Retinal pigment epithelial cell (primary cell): Measurements from ENCODE around the gene HS3ST4.

Experiments used
- DNase-seq: peaks from one replicate; pipeline ENCODE4 v3.0.0-alpha.2; 2010; ENCODE audit warnings: low read depth
- H3K4me3 ChIP-seq: 2 replicates; pipeline ENCODE4 v1.5.1; 2011; ENCODE audit warnings: mild to moderate bottlenecking, low read length, control low read depth, moderate library complexity
- CTCF ChIP-seq: conservative IDR thresholded peaks from 2 replicates; pipeline ENCODE4 v1.5.1; 2011; ENCODE audit warnings: low read depth, low read length, control low read depth, inconsistent platforms

Gene HS3ST4

GRCh38 chr16:25730396-25730795 is 38.6 kb downstream of the HS3ST4 start:
- H3K4me3 ChIP-seq: no peak overlapping the region
- no peak for TF ChIP-seq CTCF
- no peak for DNase-seq

DNA sequence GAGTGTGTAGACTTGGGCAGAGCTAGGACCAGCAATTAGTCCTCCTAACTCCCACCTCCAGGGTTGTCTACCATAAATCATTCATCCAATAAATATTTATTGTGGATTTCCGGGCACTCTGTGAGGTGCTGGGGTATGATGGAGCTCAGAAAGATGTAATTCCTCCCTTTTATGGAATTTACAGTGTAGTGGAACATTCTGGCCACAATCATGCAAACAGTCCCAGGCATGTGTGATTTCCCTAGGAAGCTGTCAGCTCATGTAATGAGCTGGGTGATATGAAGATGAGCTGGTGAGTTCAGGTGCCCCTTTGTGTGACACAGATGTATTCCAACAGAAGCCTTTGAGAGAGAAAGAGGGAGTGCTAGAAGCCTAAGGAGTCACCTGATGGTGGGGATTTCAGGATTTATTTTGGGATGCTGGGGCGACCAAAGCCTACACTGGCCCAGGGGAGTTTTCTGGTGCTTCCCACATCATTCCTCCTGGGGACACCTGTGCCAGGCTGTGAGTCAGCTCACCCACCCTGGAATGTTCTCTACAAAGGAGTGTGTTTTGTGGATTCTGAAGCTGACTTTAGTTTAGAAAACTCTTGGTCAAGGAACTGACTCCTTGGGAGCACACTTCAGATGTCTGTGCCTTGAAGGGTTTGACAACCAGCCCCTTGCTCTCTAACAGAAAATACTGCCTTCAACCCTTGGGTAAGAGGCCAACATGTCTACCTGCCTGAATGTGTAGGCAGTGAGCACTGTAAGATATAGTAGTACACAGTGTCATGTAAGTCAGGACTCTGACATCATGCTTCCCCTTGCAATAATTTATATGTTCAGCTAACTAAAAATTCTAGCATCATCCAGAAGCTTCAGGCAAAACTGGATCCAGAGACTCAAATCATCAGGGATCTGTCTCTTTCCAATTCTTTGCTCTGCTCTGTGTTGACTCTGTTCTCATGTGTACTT is 42.9 kb downstream of the HS3ST4 start:
- no peak for DNase-seq
- H3K4me3 ChIP-seq: no peak overlapping the region
- TF ChIP-seq CTCF: no peak

- DNase-seq: no peak
- TF ChIP-seq CTCF: no peak
- no peak overlapping the region for H3K4me3 ChIP-seq
Observed at GRCh38 chr16:25735645-25736044, 43.9 kb downstream of the HS3ST4 start.

- TF ChIP-seq CTCF: no peak
- DNase-seq: no peak
Observed at GRCh38 chr16:25747160-25747758, 55.5 kb downstream of the HS3ST4 start.

GRCh38 chr16:25748092-25748654 is 56.4 kb downstream of the HS3ST4 start:
- TF ChIP-seq CTCF: no peak
- DNase-seq: no peak
- no peak overlapping the region for H3K4me3 ChIP-seq

More at GRCh38 chr16:25747160-25747758, 55.5 kb downstream of the HS3ST4 start:
- H3K4me3 ChIP-seq: no peak overlapping the region

DNA sequence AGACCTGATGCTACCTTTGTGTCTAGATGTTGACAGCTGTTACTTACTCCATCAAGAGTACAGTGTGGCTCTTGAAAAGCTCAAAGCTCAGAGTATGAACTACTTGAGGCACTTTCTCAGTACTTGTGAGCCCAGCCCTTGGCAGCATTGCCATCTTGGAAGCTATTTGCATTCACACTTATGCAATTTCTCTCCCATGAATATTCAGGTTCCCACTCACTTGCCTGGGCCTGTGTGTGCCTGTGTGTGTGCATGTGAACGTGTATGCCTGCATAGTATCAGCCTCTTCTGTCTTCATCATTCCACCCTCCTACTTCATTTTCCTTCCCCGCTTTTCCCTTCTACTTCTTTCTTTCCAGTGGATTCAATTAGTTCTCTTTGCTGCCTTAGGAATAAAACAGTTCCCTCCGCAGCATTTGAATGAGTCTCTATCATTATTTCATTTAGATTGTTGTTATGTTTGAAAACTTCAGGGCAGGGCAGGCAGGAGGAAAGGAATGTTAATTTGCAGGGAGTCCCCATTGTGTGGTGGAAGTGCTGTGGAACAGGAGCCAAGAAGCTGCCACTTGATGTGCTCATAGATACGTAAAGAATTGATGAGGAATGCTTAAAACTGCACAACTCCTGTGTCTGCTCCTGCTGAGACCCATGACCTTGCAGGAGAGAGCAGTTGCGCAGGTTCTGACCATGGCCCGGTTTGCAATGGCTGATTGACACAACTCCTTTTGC is 58.9 kb downstream of the HS3ST4 start:
- H3K4me3 ChIP-seq: no peak overlapping the region
- TF ChIP-seq CTCF: no peak
- no peak for DNase-seq
